K562 (cell line): ENCODE measurements around the gene CACNB1. TPM values are rescaled to one million over a fixed set of nuclear protein-coding genes. Genes with fewer than 3 reads are reported as not detected.

Source experiments
- ADNP ChIP-seq: fragments of 200-800 bp; sonication (Bioruptor generic); IDR thresholded peaks from 2 replicates; pipeline ENCODE4 v1.6.1; 2016; ENCODE audit warnings: missing genetic modification characterization, missing compliant biosample characterization
- BRD9 ChIP-seq: fragments of 450-650 bp; IDR thresholded peaks from 2 replicates; pipeline ENCODE4 v1.6.1; 2018; ENCODE audit warnings: low read depth; ENCODE audit not compliant: partially characterized antibody
- KDM2B ChIP-seq: fragments of 250-450 bp; sonication (Bioruptor Pico); IDR thresholded peaks from 2 replicates; pipeline ENCODE4 v1.8.0; 2021; ENCODE audit warnings: mild to moderate bottlenecking, moderate library complexity
- TARDBP ChIP-seq: fragments of 450-650 bp; IDR thresholded peaks from 2 replicates; pipeline ENCODE4 v1.6.1; 2016
- TEAD4 ChIP-seq, 2 experiments: sonication (generic) in 1 of 2; formaldehyde crosslinking in 1 of 2; IDR thresholded peaks; 2 replicates each; pipeline versions ENCODE4 v1.6.1 to v1.8.0; 2012 to 2022; ENCODE audit warnings: borderline replicate concordance in 1 of 2, inconsistent platforms in 1 of 2, low read length in 1 of 2, mild to moderate bottlenecking in 1 of 2, missing genetic modification reagents in 1 of 2
- ZNF436 ChIP-seq: fragments of 250-450, 450-650 bp; sonication (Bioruptor Pico); formaldehyde crosslinking; IDR thresholded peaks from 2 replicates; pipeline ENCODE4 v1.7.0; 2020; ENCODE audit warnings: mild to moderate bottlenecking
- polyA plus RNA-seq, 8 experiments: library from polyadenylated mRNA; depleted of rRNA in 4 of 8; stranded (reverse) in 5 of 8; unstranded in 3 of 8; fragments of >200 nt; fragmentation: Nextera tagmentation in 2 of 8; fragmentation: Illumina TruSeq in 1 of 8; extraction: Ambion mirVana in 2 of 8; extraction: Trizol in 1 of 8; gene quantifications; 2 replicates each; pipeline versions ENCODE4 v1.2.1 to v1.2.3, GENCODE V29; 2011 to 2014; ENCODE audit warnings: inconsistent platforms in 1 of 8, missing spikeins in 1 of 8
- total RNA-seq, 7 experiments: library from RNA; depleted of rRNA in 6 of 7; stranded (reverse); fragments of >200 nt in 6 of 7; fragmentation: Illumina TruSeq in 2 of 7; extraction: Trizol in 2 of 7; gene quantifications; 2 replicates each; pipeline versions ENCODE4 v1.2.1 to v1.2.3, GENCODE V29; 2011 to 2021; ENCODE audit warnings: low replicate concordance in 1 of 7
- TF ChIP-seq, protein P1 (sequence below), 2 experiments: fragments of 450-650 bp in 1 of 2; sonication (generic) in 1 of 2; formaldehyde crosslinking in 1 of 2; IDR thresholded peaks; 2 replicates each; pipeline versions ENCODE4 v1.7.1 to v1.9.0; 2016 to 2022; ENCODE audit warnings: inconsistent platforms in 1 of 2, mild to moderate bottlenecking in 1 of 2, missing genetic modification reagents in 1 of 2
- TF ChIP-seq, protein P2 (sequence below), 3 experiments: fragments of 200-800 bp in 1 of 3; fragments of 250-450 bp in 1 of 3; fragments of 450-650 bp in 1 of 3; sonication (Bioruptor Pico) in 1 of 3; sonication (Bioruptor generic) in 1 of 3; formaldehyde crosslinking in 1 of 3; IDR thresholded peaks; 2 replicates each; pipeline versions ENCODE4 v1.6.1 to v1.8.0; 2016 to 2022; ENCODE audit warnings: mild to moderate bottlenecking in 2 of 3, missing genetic modification characterization in 2 of 3, missing compliant biosample characterization in 1 of 3, moderate library complexity in 1 of 3
- TF ChIP-seq, protein P3 (sequence below): fragments of 250-450 bp; sonication (Bioruptor Pico); IDR thresholded peaks from 2 replicates; pipeline ENCODE4 v1.8.0; 2022; ENCODE audit warnings: inconsistent platforms
- TF ChIP-seq, protein P4 (sequence below): fragments of 250-450 bp; sonication (Bioruptor Pico); IDR thresholded peaks from 2 replicates; pipeline ENCODE4 v1.8.0; 2021; ENCODE audit warnings: moderate library complexity, mild to moderate bottlenecking, inconsistent platforms

The CACNB1 gene
- total and polyA plus RNA-seq, 9 of the 15 experiments (the other 6 are each of a cell fraction or from before 2014, with no cell fraction given) = 0.08 to 7.4 (median 3.0) TPM

DNA sequence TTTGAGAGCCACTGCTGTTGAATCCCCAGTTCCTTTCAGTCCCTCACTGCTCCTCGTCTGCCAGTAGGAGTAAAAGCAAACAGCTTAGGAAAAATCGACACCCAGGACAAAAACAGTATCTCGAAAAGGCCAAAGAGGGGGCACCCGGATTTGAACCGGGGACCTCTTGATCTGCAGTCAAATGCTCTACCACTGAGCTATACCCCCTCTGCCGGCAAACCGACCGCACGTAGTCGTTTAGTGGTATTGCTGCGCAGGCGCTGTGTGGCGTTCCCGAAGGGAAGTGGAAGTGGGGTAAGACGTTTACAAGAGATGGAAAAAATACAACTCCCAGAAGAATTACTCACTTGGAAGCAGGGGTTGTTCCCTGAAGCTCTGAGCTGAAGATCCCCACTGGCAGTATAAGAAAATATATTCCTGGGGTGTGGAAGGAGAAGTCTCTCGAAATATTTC lies 43.8 kb downstream of the CACNB1 start (continued):
- TF ChIP-seq, protein P1, sequence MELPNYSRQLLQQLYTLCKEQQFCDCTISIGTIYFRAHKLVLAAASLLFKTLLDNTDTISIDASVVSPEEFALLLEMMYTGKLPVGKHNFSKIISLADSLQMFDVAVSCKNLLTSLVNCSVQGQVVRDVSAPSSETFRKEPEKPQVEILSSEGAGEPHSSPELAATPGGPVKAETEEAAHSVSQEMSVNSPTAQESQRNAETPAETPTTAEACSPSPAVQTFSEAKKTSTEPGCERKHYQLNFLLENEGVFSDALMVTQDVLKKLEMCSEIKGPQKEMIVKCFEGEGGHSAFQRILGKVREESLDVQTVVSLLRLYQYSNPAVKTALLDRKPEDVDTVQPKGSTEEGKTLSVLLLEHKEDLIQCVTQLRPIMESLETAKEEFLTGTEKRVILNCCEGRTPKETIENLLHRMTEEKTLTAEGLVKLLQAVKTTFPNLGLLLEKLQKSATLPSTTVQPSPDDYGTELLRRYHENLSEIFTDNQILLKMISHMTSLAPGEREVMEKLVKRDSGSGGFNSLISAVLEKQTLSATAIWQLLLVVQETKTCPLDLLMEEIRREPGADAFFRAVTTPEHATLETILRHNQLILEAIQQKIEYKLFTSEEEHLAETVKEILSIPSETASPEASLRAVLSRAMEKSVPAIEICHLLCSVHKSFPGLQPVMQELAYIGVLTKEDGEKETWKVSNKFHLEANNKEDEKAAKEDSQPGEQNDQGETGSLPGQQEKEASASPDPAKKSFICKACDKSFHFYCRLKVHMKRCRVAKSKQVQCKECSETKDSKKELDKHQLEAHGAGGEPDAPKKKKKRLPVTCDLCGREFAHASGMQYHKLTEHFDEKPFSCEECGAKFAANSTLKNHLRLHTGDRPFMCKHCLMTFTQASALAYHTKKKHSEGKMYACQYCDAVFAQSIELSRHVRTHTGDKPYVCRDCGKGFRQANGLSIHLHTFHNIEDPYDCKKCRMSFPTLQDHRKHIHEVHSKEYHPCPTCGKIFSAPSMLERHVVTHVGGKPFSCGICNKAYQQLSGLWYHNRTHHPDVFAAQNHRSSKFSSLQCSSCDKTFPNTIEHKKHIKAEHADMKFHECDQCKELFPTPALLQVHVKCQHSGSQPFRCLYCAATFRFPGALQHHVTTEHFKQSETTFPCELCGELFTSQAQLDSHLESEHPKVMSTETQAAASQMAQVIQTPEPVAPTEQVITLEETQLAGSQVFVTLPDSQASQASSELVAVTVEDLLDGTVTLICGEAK (IDR thresholded peaks at IDR 0.05) = peak; percentile 85
- TF ChIP-seq, protein P1 (CRISPR knock-in tag; IDR thresholded peaks at IDR 0.05) = no peak
- TF ChIP-seq TARDBP (peak; percentile 22; the same call in 1 of the 2 replicates), KDM2B (CRISPR knock-in tag) (peak; percentile 22; the same call in 1 of the 2 replicates), TEAD4 (IDR thresholded peaks at IDR 0.05; ENCODE audit: low read length) (peak; percentile 76), TEAD4 (CRISPR knock-in tag; IDR thresholded peaks at IDR 0.05; ENCODE audit: borderline replicate concordance) (no peak), ZNF436 (CRISPR knock-in tag) (no peak), ADNP (tag) (peak; percentile 60; the same call in 1 of the 2 replicates), BRD9 (peak; percentile 97)
- TF ChIP-seq, protein P2, sequence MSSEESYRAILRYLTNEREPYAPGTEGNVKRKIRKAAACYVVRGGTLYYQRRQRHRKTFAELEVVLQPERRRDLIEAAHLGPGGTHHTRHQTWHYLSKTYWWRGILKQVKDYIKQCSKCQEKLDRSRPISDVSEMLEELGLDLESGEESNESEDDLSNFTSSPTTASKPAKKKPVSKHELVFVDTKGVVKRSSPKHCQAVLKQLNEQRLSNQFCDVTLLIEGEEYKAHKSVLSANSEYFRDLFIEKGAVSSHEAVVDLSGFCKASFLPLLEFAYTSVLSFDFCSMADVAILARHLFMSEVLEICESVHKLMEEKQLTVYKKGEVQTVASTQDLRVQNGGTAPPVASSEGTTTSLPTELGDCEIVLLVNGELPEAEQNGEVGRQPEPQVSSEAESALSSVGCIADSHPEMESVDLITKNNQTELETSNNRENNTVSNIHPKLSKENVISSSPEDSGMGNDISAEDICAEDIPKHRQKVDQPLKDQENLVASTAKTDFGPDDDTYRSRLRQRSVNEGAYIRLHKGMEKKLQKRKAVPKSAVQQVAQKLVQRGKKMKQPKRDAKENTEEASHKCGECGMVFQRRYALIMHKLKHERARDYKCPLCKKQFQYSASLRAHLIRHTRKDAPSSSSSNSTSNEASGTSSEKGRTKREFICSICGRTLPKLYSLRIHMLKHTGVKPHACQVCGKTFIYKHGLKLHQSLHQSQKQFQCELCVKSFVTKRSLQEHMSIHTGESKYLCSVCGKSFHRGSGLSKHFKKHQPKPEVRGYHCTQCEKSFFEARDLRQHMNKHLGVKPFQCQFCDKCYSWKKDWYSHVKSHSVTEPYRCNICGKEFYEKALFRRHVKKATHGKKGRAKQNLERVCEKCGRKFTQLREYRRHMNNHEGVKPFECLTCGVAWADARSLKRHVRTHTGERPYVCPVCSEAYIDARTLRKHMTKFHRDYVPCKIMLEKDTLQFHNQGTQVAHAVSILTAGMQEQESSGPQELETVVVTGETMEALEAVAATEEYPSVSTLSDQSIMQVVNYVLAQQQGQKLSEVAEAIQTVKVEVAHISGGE (CRISPR knock-in tag; IDR thresholded peaks at IDR 0.05) = no peak
- TF ChIP-seq, protein P3, sequence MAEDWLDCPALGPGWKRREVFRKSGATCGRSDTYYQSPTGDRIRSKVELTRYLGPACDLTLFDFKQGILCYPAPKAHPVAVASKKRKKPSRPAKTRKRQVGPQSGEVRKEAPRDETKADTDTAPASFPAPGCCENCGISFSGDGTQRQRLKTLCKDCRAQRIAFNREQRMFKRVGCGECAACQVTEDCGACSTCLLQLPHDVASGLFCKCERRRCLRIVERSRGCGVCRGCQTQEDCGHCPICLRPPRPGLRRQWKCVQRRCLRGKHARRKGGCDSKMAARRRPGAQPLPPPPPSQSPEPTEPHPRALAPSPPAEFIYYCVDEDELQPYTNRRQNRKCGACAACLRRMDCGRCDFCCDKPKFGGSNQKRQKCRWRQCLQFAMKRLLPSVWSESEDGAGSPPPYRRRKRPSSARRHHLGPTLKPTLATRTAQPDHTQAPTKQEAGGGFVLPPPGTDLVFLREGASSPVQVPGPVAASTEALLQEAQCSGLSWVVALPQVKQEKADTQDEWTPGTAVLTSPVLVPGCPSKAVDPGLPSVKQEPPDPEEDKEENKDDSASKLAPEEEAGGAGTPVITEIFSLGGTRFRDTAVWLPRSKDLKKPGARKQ (CRISPR knock-in tag) = no peak
- TF ChIP-seq, protein P4, sequence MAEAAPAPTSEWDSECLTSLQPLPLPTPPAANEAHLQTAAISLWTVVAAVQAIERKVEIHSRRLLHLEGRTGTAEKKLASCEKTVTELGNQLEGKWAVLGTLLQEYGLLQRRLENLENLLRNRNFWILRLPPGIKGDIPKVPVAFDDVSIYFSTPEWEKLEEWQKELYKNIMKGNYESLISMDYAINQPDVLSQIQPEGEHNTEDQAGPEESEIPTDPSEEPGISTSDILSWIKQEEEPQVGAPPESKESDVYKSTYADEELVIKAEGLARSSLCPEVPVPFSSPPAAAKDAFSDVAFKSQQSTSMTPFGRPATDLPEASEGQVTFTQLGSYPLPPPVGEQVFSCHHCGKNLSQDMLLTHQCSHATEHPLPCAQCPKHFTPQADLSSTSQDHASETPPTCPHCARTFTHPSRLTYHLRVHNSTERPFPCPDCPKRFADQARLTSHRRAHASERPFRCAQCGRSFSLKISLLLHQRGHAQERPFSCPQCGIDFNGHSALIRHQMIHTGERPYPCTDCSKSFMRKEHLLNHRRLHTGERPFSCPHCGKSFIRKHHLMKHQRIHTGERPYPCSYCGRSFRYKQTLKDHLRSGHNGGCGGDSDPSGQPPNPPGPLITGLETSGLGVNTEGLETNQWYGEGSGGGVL = no peak
